ENCODE results near the gene EYA2.
"Not testable (repeated sequence)": the region's sequence is repeated elsewhere in the genome, so short reads cannot be mapped to it uniquely, and the experiment has no call there.

The EYA2 gene

GRCh38 chr20:46928580-46929132 lies 34.0 kb downstream of the EYA2 start:
- H3K4me3 ChIP-seq (IDR thresholded peaks at IDR 0.05; ENCODE audit: insufficient read depth, low read depth, low read length) = no peak overlapping the region
- H3K9ac ChIP-seq = no peak overlapping the region
- peaks cover 99% of the 10 kb centered on the region for H3K79me2 ChIP-seq (ENCODE audit: insufficient read depth, low read depth)
- H4K20me1 ChIP-seq (ENCODE audit: insufficient read depth) = peaks cover 31% of the 10 kb centered on the region
- H3K27ac ChIP-seq = no peak overlapping the region
- H3K36me3 ChIP-seq (ENCODE audit: insufficient read depth) = no peaks in the 10 kb centered on the region
- H3K4me1 ChIP-seq (ENCODE audit: low read depth, poor library complexity, severe bottlenecking) = no peaks in the 10 kb centered on the region
- no peak for TF ChIP-seq CTCF (conservative IDR thresholded peaks at IDR 0.05; ENCODE audit: low read depth, low read length)
- H2AFZ ChIP-seq (ENCODE audit: low read depth) = no peak overlapping the region
- no peak overlapping the region for H3K4me2 ChIP-seq
- no peaks in the 10 kb centered on the region for H3K27me3 ChIP-seq (ENCODE audit: insufficient read depth, low read depth)

- H3K4me1 ChIP-seq (ENCODE audit: low read depth, poor library complexity, severe bottlenecking) = no peaks in the 10 kb centered on the region
- H3K27ac ChIP-seq = no peak overlapping the region
- peaks cover 100% of the 10 kb centered on the region for H3K79me2 ChIP-seq (ENCODE audit: insufficient read depth, low read depth)
- no peaks in the 10 kb centered on the region for H3K36me3 ChIP-seq (ENCODE audit: insufficient read depth)
- H3K9ac ChIP-seq = no peak overlapping the region
- H3K27me3 ChIP-seq (ENCODE audit: insufficient read depth, low read depth) = no peaks in the 10 kb centered on the region
- H2AFZ ChIP-seq (ENCODE audit: low read depth) = no peak overlapping the region
- peaks cover 29% of the 10 kb centered on the region for H4K20me1 ChIP-seq (ENCODE audit: insufficient read depth)
- H3K4me2 ChIP-seq = no peak overlapping the region
- H3K4me3 ChIP-seq (IDR thresholded peaks at IDR 0.05; ENCODE audit: insufficient read depth, low read depth, low read length) = no peak overlapping the region
- TF ChIP-seq CTCF (conservative IDR thresholded peaks at IDR 0.05; ENCODE audit: low read depth, low read length) = no peak
Measured at GRCh38 chr20:46929902-46930301, 35.3 kb downstream of the EYA2 start.

GRCh38 chr20:46930640-46931339 lies 36.1 kb downstream of the EYA2 start:
- no peak overlapping the region for H2AFZ ChIP-seq (ENCODE audit: low read depth)
- H3K4me2 ChIP-seq = no peak overlapping the region
- H3K79me2 ChIP-seq (ENCODE audit: insufficient read depth, low read depth) = peaks cover 98% of the 10 kb centered on the region
- H3K4me3 ChIP-seq (IDR thresholded peaks at IDR 0.05; ENCODE audit: insufficient read depth, low read depth, low read length) = no peak overlapping the region
- TF ChIP-seq CTCF (conservative IDR thresholded peaks at IDR 0.05; ENCODE audit: low read depth, low read length) = no peak
- H3K9ac ChIP-seq = no peak overlapping the region
- H3K27ac ChIP-seq = no peak overlapping the region
- H3K4me1 ChIP-seq (ENCODE audit: low read depth, poor library complexity, severe bottlenecking) = no peaks in the 10 kb centered on the region
- no peaks in the 10 kb centered on the region for H3K36me3 ChIP-seq (ENCODE audit: insufficient read depth)
- H3K27me3 ChIP-seq (ENCODE audit: insufficient read depth, low read depth) = no peaks in the 10 kb centered on the region
- H4K20me1 ChIP-seq (ENCODE audit: insufficient read depth) = peaks cover 35% of the 10 kb centered on the region

- Histone ChIP-seq H4K20me1 (ENCODE audit: insufficient read depth) (peaks cover 40% of the 10 kb centered on the region), H3K79me2 (ENCODE audit: insufficient read depth, low read depth) (peaks cover 98% of the 10 kb centered on the region), H3K4me3 (IDR thresholded peaks at IDR 0.05; ENCODE audit: insufficient read depth, low read depth, low read length) (no peak overlapping the region), H3K9ac (no peak overlapping the region), H2AFZ (ENCODE audit: low read depth) (no peak overlapping the region), H3K27me3 (ENCODE audit: insufficient read depth, low read depth) (no peaks in the 10 kb centered on the region), H3K36me3 (ENCODE audit: insufficient read depth) (no peaks in the 10 kb centered on the region), H3K27ac (no peak overlapping the region), H3K4me2 (no peak overlapping the region), H3K4me1 (ENCODE audit: low read depth, poor library complexity, severe bottlenecking) (no peaks in the 10 kb centered on the region)
- TF ChIP-seq CTCF (conservative IDR thresholded peaks at IDR 0.05; ENCODE audit: low read depth, low read length) = no peak
Measured at GRCh38 chr20:46931699-46932098, 37.1 kb downstream of the EYA2 start.

GRCh38 chr20:46932439-46932838 lies 37.8 kb downstream of the EYA2 start:
- H3K4me3 ChIP-seq (IDR thresholded peaks at IDR 0.05; ENCODE audit: insufficient read depth, low read depth, low read length); H3K36me3 ChIP-seq (ENCODE audit: insufficient read depth); H3K4me2 ChIP-seq; H3K27me3 ChIP-seq (ENCODE audit: insufficient read depth, low read depth); H3K9ac ChIP-seq; H2AFZ ChIP-seq (ENCODE audit: low read depth); H3K4me1 ChIP-seq (ENCODE audit: low read depth, poor library complexity, severe bottlenecking); H3K27ac ChIP-seq: not testable (repeated sequence)
- Histone ChIP-seq H4K20me1 (ENCODE audit: insufficient read depth) (peaks cover 44% of the 10 kb centered on the region), H3K79me2 (ENCODE audit: insufficient read depth, low read depth) (peaks cover 98% of the 10 kb centered on the region)

Measured in KMS-11 (cell line).